Measurements from ENCODE around the gene DSE. TPM values are rescaled to one million over a fixed set of nuclear protein-coding genes. Genes with fewer than 3 reads are reported as not detected.

Gene DSE
- total and polyA plus RNA-seq, 4 donors = 15.4 to 59.1 (median 27.0) TPM

GRCh38 chr6:116417661-116418060, 46.9 kb downstream of the DSE start:
- no peak overlapping the region for H3K27ac ChIP-seq (ENCODE audit: low read depth, low read length)
- 84% methylated on average over 2 of the region's 3 CpGs for WGBS (ENCODE audit: insufficient coverage)
- DNase-seq (ENCODE audit: low read depth in 4 of 6, low spot score in 6 of 6) = no peak

GRCh38 chr6:116419069-116419786, 48.5 kb downstream of the DSE start:
- no peaks in the 10 kb centered on the region for H3K4me1 ChIP-seq (ENCODE audit: control insufficient read depth, insufficient read depth, low read length)
- no peak overlapping the region for H3K4me3 ChIP-seq (ENCODE audit: low read depth, low read length)
- no peak overlapping the region for H3K27ac ChIP-seq (ENCODE audit: low read depth, low read length)
- 82% methylated on average over 2 of the region's 2 CpGs for WGBS (ENCODE audit: insufficient coverage)
- no peaks in the 10 kb centered on the region for H3K27me3 ChIP-seq (ENCODE audit: control insufficient read depth, insufficient read depth, low read length)
- no peaks in the 10 kb centered on the region for H3K9me3 ChIP-seq (ENCODE audit: control insufficient read depth, insufficient read depth, low read length)
- DNase-seq (ENCODE audit: low read depth in 4 of 6, low spot score in 6 of 6) = no peak
- H3K36me3 ChIP-seq (ENCODE audit: control insufficient read depth, insufficient read depth, low read length) = no peaks in the 10 kb centered on the region

More at GRCh38 chr6:116417661-116418060, 46.9 kb downstream of the DSE start:
- no peaks in the 10 kb centered on the region for H3K4me1 ChIP-seq (ENCODE audit: control insufficient read depth, insufficient read depth, low read length)
- H3K36me3 ChIP-seq (ENCODE audit: control insufficient read depth, insufficient read depth, low read length) = no peaks in the 10 kb centered on the region
- H3K27me3 ChIP-seq (ENCODE audit: control insufficient read depth, insufficient read depth, low read length) = no peaks in the 10 kb centered on the region
- no peaks in the 10 kb centered on the region for H3K9me3 ChIP-seq (ENCODE audit: control insufficient read depth, insufficient read depth, low read length)
- no peak overlapping the region for H3K4me3 ChIP-seq (ENCODE audit: low read depth, low read length)

- Histone ChIP-seq H3K4me1 (ENCODE audit: control insufficient read depth, insufficient read depth, low read length) (no peaks in the 10 kb centered on the region), H3K27me3 (ENCODE audit: control insufficient read depth, insufficient read depth, low read length) (no peaks in the 10 kb centered on the region), H3K36me3 (ENCODE audit: control insufficient read depth, insufficient read depth, low read length) (no peaks in the 10 kb centered on the region), H3K9me3 (ENCODE audit: control insufficient read depth, insufficient read depth, low read length) (no peaks in the 10 kb centered on the region), H3K27ac (ENCODE audit: low read depth, low read length) (no peak overlapping the region), H3K4me3 (ENCODE audit: low read depth, low read length) (no peak overlapping the region)
- no peak for DNase-seq (ENCODE audit: low read depth in 4 of 6, low spot score in 6 of 6)
- WGBS (ENCODE audit: insufficient coverage) = 96% methylated on average over 3 of the region's 5 CpGs
These were observed 49.6 kb downstream of the DSE start for GRCh38 chr6:116420341-116420740.

- H3K36me3 ChIP-seq (ENCODE audit: control insufficient read depth, insufficient read depth, low read length) = no peaks in the 10 kb centered on the region
- H3K4me3 ChIP-seq (ENCODE audit: low read depth, low read length) = no peak overlapping the region
- no peaks in the 10 kb centered on the region for H3K4me1 ChIP-seq (ENCODE audit: control insufficient read depth, insufficient read depth, low read length)
- no peak overlapping the region for H3K27ac ChIP-seq (ENCODE audit: low read depth, low read length)
- no CpG with 5 or more reads among the region's 3 CpGs for WGBS (ENCODE audit: insufficient coverage)
- no peaks in the 10 kb centered on the region for H3K27me3 ChIP-seq (ENCODE audit: control insufficient read depth, insufficient read depth, low read length)
- DNase-seq (ENCODE audit: low read depth in 4 of 6, low spot score in 6 of 6) = no peak
- no peaks in the 10 kb centered on the region for H3K9me3 ChIP-seq (ENCODE audit: control insufficient read depth, insufficient read depth, low read length)
These were observed 51.5 kb downstream of the DSE start for GRCh38 chr6:116422238-116422637.

- no peaks in the 10 kb centered on the region for H3K4me1 ChIP-seq (ENCODE audit: control insufficient read depth, insufficient read depth, low read length)
- no peak overlapping the region for H3K4me3 ChIP-seq (ENCODE audit: low read depth, low read length)
- DNase-seq (ENCODE audit: low read depth in 4 of 6, low spot score in 6 of 6) = no peak
- no peaks in the 10 kb centered on the region for H3K36me3 ChIP-seq (ENCODE audit: control insufficient read depth, insufficient read depth, low read length)
- H3K9me3 ChIP-seq (ENCODE audit: control insufficient read depth, insufficient read depth, low read length) = no peaks in the 10 kb centered on the region
- WGBS (ENCODE audit: insufficient coverage) = 86% methylated on average over 1 of the region's 1 CpG
- no peaks in the 10 kb centered on the region for H3K27me3 ChIP-seq (ENCODE audit: control insufficient read depth, insufficient read depth, low read length)
- no peak overlapping the region for H3K27ac ChIP-seq (ENCODE audit: low read depth, low read length)
These were observed 53.3 kb downstream of the DSE start for GRCh38 chr6:116424001-116424400.

GRCh38 chr6:116426551-116426950, 55.8 kb downstream of the DSE start:
- Histone ChIP-seq H3K9me3 (ENCODE audit: control insufficient read depth, insufficient read depth, low read length) (no peaks in the 10 kb centered on the region), H3K4me1 (ENCODE audit: control insufficient read depth, insufficient read depth, low read length) (no peaks in the 10 kb centered on the region), H3K27me3 (ENCODE audit: control insufficient read depth, insufficient read depth, low read length) (no peaks in the 10 kb centered on the region), H3K4me3 (ENCODE audit: low read depth, low read length) (no peak overlapping the region), H3K36me3 (ENCODE audit: control insufficient read depth, insufficient read depth, low read length) (no peaks in the 10 kb centered on the region), H3K27ac (ENCODE audit: low read depth, low read length) (no peak overlapping the region)
- WGBS (ENCODE audit: insufficient coverage) = 83% methylated on average over 1 of the region's 3 CpGs
- DNase-seq (ENCODE audit: low read depth in 4 of 6, low spot score in 6 of 6) = no peak

- no peaks in the 10 kb centered on the region for H3K27me3 ChIP-seq (ENCODE audit: control insufficient read depth, insufficient read depth, low read length)
- H3K27ac ChIP-seq (ENCODE audit: low read depth, low read length) = no peak overlapping the region
- no peaks in the 10 kb centered on the region for H3K9me3 ChIP-seq (ENCODE audit: control insufficient read depth, insufficient read depth, low read length)
- DNase-seq (ENCODE audit: low read depth in 4 of 6, low spot score in 6 of 6) = no peak
- no CpG with 5 or more reads among the region's 2 CpGs for WGBS (ENCODE audit: insufficient coverage)
- H3K4me3 ChIP-seq (ENCODE audit: low read depth, low read length) = no peak overlapping the region
- no peaks in the 10 kb centered on the region for H3K4me1 ChIP-seq (ENCODE audit: control insufficient read depth, insufficient read depth, low read length)
- H3K36me3 ChIP-seq (ENCODE audit: control insufficient read depth, insufficient read depth, low read length) = no peaks in the 10 kb centered on the region
These were observed 58.4 kb downstream of the DSE start for GRCh38 chr6:116429111-116429510.

GRCh38 chr6:116430860-116431259, 60.1 kb downstream of the DSE start:
- no peaks in the 10 kb centered on the region for H3K36me3 ChIP-seq (ENCODE audit: control insufficient read depth, insufficient read depth, low read length)
- H3K27me3 ChIP-seq (ENCODE audit: control insufficient read depth, insufficient read depth, low read length) = no peaks in the 10 kb centered on the region
- no peak for DNase-seq (ENCODE audit: low read depth in 4 of 6, low spot score in 6 of 6)
- 100% methylated on average over 2 of the region's 4 CpGs for WGBS (ENCODE audit: insufficient coverage)
- no peak overlapping the region for H3K4me3 ChIP-seq (ENCODE audit: low read depth, low read length)
- no peaks in the 10 kb centered on the region for H3K4me1 ChIP-seq (ENCODE audit: control insufficient read depth, insufficient read depth, low read length)
- H3K9me3 ChIP-seq (ENCODE audit: control insufficient read depth, insufficient read depth, low read length) = no peaks in the 10 kb centered on the region
- H3K27ac ChIP-seq (ENCODE audit: low read depth, low read length) = no peak overlapping the region

GRCh38 chr6:116431964-116432595, 61.3 kb downstream of the DSE start:
- H3K4me3 ChIP-seq (ENCODE audit: low read depth, low read length) = no peak overlapping the region
- DNase-seq (ENCODE audit: low read depth in 4 of 6, low spot score in 6 of 6) = no peak
- H3K4me1 ChIP-seq (ENCODE audit: control insufficient read depth, insufficient read depth, low read length) = no peaks in the 10 kb centered on the region
- no peaks in the 10 kb centered on the region for H3K9me3 ChIP-seq (ENCODE audit: control insufficient read depth, insufficient read depth, low read length)
- H3K36me3 ChIP-seq (ENCODE audit: control insufficient read depth, insufficient read depth, low read length) = no peaks in the 10 kb centered on the region
- H3K27me3 ChIP-seq (ENCODE audit: control insufficient read depth, insufficient read depth, low read length) = no peaks in the 10 kb centered on the region
- H3K27ac ChIP-seq (ENCODE audit: low read depth, low read length) = no peak overlapping the region

- DNase-seq (ENCODE audit: low read depth in 4 of 6, low spot score in 6 of 6) = no peak
- Histone ChIP-seq H3K27ac (ENCODE audit: low read depth, low read length) (no peak overlapping the region), H3K4me3 (ENCODE audit: low read depth, low read length) (no peak overlapping the region), H3K9me3 (ENCODE audit: control insufficient read depth, insufficient read depth, low read length) (no peaks in the 10 kb centered on the region), H3K36me3 (ENCODE audit: control insufficient read depth, insufficient read depth, low read length) (no peaks in the 10 kb centered on the region), H3K4me1 (ENCODE audit: control insufficient read depth, insufficient read depth, low read length) (no peaks in the 10 kb centered on the region), H3K27me3 (ENCODE audit: control insufficient read depth, insufficient read depth, low read length) (no peaks in the 10 kb centered on the region)
- 78% methylated on average over 4 of the region's 4 CpGs for WGBS (ENCODE audit: insufficient coverage)
These were observed 62.5 kb downstream of the DSE start for GRCh38 chr6:116433206-116433712.
